HG03066 (cell line): ENCODE results near the gene ABCA4.
"Not testable (repeated sequence)": the region's sequence is repeated elsewhere in the genome, so short reads cannot be mapped to it uniquely, and the experiment has no call there.

Experiments
- ATAC-seq: cut with Tn5 transposase; IDR thresholded peaks from one replicate; pipeline ENCODE4 v1.9.1; 2021; ENCODE audit warnings: low read depth; ENCODE audit not compliant: unreplicated experiment

ABCA4 gene

DNA sequence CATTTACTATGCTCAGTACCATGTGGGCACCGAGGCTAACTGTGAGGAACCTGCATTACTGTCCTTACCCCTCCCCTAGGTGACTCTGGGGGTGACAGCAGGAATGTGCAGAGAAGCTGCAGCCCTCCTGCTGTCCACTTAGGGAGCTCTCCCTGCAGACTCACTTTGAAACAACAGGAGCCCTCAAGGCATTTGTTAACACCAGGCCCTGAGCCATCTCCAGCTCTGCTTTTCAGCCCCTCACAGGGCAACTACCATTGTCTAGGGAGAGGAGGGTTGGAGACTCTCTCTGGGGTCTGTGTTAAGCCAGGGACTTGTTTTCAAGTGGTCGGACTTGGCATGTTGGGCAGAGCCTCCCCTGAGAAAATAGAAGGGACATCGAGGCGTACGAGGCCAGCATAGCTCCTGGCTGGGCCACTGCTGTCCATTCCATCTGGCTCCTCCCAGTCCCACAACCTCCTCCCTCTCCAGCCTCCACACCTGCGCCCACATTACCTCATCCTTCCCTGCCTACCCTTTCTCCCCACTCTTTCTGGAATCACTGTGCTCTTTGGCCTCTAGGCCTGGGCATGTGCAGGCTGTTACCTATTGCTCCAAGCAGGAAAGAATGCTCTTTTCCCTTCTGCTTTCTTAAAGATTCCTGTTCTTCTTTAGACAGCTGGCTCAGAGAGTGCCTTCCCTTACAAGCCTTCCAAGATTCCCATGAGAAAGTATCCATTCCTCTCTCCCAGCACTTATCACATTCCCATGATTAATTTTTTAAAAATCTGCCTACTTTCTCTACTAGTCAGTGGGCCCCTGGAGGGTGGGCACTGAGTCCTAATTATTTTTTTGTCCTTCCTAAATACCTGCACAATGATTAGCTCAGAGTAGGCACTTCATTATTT lies 109.0 kb downstream of the ABCA4 start:
- ATAC-seq = no peak

DNA sequence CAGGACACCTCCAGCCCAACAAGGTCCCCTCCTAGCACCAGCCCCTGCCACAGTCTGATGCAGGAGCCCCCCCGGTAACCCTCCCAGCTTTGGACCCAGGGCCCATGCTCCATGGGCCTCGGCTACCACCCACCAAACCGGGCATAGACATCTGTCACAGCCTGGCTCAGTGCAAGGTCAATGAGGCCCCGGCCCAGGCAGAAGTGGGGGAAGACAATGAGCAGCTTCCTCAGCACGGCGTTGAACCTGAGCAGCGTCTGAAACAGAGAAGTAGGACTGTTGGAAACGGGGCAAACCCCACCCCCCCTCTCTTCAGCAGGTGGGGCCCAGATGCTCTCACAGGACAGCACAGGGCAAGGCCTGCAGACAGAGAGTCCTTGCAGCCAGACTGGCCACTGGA lies 109.8 kb downstream of the ABCA4 start:
- ATAC-seq = no peak

- ATAC-seq = no peak
Observed at GRCh38 chr1:94009304-94009703, 111.6 kb downstream of the ABCA4 start.

GRCh38 chr1:94006604-94007003 lies 114.3 kb downstream of the ABCA4 start:
- ATAC-seq = no peak

DNA sequence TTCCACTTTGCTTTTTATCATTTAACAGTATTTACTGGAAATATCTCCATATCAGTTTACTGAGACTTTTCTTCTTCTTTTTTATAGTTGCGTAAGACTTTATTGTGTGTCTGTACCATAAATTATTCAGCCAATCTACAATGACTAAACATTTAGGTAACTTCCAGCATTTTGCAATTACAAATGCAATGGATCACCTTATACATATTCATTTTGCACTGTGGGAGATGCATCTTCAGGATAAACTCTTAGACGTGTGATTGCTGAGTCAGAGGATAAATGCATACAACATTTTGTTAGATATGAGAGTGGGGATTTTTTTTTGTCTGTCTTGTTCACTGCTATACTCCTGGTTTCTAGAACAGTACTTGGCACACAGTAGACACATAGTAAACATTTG lies 116.0 kb downstream of the ABCA4 start:
- ATAC-seq = no peak

GRCh38 chr1:94002046-94002787 lies 118.7 kb downstream of the ABCA4 start:
- ATAC-seq = no peak

DNA sequence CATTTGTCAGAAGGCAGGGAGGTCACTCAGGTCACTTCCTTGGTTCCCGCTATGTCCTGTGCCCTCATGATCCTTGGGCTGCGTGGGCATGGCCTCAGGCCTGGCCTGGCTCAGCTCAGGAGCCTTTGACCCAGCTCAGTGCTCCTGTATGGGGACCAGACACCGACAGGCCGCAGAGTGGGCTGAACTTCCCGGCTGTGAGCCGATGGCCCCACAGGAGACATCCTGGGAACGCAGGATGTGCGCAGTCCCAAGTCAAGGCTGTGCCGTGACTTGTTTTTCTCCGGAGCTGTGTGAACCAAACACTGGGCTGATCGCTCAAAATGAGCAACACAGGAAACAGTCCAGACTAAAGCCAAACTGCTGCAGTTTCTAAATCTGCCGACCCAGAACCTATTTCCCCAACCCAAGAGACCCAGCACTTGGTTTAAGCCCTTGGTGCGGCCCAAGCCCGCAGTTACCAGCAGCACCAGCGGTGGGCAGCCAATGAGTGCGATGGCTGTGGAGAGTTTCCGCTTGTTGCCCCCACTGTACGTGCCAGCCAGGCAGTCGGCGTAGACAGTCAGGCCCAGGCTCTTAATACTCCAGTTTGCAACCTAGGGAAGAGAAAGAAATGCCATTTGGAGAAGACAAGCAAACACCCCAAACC lies 119.4 kb downstream of the ABCA4 start:
- ATAC-seq = no peak

GRCh38 chr1:94000510-94001282 lies 120.3 kb downstream of the ABCA4 start:
- no peak for ATAC-seq

DNA sequence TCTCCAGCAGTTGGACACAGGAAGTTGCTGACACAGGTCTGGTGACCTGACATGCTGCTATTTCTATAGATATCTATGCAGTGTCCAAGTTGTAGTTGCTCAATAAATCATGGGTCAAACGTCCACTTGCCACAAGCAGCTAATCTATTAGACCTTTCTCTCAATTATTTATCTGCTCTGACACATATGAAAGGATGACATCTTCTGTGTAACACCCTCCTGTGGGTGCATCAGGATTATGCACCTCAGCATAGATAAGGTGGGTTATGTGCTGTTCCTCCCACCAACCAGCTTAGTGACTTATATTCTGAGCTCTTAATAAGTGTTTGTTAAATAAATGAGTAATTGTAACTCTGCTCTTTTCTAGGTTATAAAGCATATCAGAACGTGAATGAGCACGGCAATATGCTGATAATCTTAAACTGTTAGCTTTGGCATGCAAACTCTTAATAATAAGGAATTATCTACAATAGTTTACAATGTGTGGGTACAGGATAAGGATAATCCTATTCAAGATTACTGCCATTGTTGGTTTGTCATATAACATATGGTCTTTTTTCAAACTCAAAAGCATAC lies 121.0 kb downstream of the ABCA4 start:
- no peak for ATAC-seq

GRCh38 chr1:93998532-93998931 lies 122.4 kb downstream of the ABCA4 start:
- ATAC-seq = not testable (repeated sequence)

DNA sequence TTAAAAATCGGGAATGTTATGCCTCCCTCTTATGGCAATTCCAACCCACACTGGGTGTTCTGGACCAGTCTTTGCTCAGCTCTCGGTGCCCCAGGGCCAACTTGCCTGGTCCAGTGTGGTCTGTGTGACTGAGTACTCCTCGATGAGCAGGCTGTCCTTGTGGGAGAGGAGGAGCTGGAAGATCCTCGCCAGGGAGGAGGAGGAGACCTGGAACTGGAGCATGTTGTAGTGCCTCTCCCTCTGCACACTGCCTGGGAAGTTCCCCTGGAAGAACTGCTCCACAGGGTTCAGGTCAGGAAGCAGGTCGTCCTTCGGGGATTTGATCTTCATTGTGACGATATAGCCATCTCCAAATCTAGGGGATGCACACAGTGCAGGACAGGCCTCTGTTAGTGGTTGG lies 123.2 kb downstream of the ABCA4 start:
- no peak for ATAC-seq

GRCh38 chr1:93995837-93996536 lies 125.0 kb downstream of the ABCA4 start:
- no peak for ATAC-seq

DNA sequence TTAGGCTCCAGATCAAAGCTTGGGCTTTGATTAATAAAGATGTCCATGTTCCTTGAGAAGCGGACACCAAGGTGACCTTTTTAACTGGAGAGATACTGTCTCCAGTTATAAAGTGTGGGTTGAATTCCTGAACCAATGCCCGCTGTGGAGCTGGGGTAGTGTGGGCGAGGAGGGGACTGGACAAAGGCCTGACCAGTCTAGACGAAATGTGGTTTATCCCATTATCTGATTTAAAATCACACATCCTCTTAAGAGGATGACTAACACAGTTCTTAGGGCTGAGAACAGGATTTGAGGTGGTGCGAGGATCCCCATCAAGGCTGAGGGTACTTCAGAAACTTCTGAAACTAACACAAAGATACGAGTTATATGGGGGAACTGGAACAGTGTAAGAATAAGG lies 127.2 kb downstream of the ABCA4 start:
- ATAC-seq = no peak

DNA sequence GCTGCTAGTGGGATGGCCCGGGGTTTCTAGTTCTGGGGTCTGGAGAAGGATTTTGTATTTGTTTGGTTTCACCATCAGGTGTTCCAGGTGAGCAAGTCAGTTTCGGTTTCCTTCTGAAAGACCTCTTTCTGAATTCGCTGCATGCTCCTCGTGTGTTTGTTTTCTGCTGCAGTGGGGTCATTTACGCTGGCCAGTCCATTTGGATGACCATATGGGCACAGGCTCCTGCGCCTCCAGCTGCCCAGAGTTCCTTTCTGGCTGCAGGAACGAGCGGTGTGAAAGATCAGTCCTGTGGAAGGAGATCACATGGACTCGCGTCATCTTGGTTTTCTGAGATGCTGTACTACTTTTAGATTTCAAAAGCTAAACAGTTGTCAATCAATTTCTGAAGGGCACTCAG lies 128.0 kb downstream of the ABCA4 start:
- ATAC-seq = no peak

DNA sequence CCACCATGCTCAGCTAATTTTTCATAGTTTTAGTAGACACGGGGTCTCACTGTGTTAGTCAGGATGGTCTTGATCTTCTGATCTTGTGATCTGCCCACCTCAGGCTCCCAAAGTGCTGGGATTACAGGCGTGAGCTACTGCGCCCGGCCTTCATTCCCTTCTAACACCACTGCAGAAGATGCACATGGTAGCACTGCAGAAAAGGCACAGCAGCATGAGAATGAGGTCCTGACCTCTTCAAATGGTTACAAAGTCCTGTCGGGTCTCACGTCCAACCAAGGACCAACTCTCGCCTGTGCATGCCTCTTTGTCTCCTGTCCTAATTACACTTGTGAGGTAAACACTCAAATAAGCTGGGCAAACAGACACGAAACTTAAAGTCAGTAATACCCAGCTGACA lies 128.8 kb downstream of the ABCA4 start:
- no peak for ATAC-seq

DNA sequence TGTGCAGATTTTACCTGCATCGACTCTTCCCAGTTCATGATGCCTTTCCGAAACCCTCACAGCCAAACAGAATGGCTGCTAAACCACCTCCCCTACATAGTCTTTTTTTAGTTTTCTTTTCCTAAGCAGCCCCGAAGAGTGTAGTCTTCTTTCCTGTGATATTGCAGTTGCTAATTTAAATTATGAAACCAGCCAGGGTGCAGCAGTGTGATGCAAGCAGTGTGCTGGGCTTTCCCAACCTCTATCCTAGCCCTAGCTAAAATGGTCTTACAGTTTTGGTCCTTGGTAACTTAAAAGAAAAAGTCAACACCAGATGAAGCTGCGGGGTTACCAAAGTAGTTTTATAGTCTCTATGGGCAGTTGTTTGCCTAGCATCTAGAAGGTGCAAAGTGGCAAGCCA lies 129.7 kb downstream of the ABCA4 start:
- no peak for ATAC-seq

DNA sequence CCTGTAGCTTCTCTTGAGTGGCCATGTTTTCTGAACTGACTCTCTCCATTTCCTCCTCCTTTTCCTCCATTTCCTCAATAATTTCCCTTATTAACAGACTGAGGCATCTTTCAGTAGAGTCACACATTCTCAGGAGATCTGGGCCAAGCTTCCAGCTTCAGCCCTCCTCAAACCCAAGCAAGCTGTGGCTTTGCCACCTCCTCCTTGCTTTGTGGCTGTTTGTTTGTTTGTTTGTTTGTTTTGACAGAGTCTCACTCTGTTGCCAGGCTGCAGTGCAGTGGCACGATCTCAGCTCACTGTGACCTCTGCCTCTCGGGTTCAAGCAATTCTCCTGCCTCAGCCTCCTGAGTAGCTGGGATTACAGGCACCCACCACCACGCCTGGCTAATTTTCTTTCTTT lies 130.5 kb downstream of the ABCA4 start:
- not testable (repeated sequence) for ATAC-seq

DNA sequence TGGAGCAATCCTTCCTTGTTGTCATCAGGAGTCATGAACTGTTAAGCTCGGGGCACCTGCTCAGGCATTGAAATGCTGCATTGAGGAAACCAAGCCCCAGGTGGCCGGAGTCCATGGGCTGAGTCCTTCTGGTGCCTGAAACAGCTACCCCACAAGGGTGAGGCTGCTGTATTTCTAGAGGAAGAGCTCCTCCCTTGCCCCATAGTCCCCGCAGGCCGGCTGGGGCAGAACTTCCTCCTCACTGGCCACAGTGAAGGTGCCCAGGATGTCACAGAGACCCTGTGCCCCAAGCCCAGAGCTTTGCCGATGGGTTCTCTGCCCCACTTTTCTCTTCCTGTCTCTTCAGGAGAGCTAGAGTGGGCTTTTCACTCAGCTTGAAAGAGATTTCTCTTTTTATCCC lies 130.9 kb downstream of the ABCA4 start:
- ATAC-seq = no peak

DNA sequence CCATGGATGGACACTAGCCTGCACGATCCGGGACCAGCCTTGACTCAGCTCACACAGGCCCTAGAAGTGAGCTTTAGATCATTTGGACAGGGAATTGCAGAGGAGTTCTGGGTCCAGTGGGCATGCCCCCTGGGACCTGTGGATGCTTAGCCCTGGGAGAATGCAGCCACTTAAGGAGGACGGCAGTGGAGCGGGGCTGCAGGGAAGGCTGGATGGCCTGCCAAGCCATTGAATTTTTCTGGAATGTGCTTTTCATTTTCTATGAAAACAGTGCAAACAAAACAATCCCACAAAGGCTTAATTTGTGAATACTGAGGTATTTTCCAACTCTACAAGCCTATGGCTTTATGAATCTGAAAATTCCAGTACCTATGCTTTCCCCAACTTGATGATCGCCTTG lies 131.3 kb downstream of the ABCA4 start:
- no peak for ATAC-seq
